B cell (primary cell): ENCODE measurements around the gene PGF.

Experiments
- CTCF ChIP-seq: fragments of 200-600 bp; IDR thresholded peaks from one replicate; pipeline ENCODE4 v1.8.0; 2022; ENCODE audit warnings: antibody characterized with exemption, mild to moderate bottlenecking
- EZH2 ChIP-seq: IDR thresholded peaks from 2 replicates; pipeline ENCODE4 v1.6.1; 2012; ENCODE audit warnings: borderline replicate concordance, low read depth, mild to moderate bottlenecking, moderate library complexity, low read length; ENCODE audit not compliant: insufficient read depth, poor library complexity, severe bottlenecking

- TF ChIP-seq CTCF, result no peak
- TF ChIP-seq EZH2, result no peak
Observed at GRCh38 chr14:74920281-74920680, 35.1 kb downstream of the PGF start.
